ENCODE measurements around the gene PACS1. TPM values are rescaled to one million over a fixed set of nuclear protein-coding genes. Genes with fewer than 3 reads are reported as not detected.

The PACS1 gene
- total RNA-seq, 4 donors from 2014 or later: 17.9 to 37.6 (median 25.4) TPM

GRCh38 chr11:66183494-66184048 lies 113.5 kb downstream of the PACS1 start:
- H3K4me3 ChIP-seq: no peak overlapping the region
- H3K36me3 ChIP-seq: no peaks in the 10 kb centered on the region
- intact Hi-C loops (cut with DNase I): no loop called here
- H3K27me3 ChIP-seq: no peaks in the 10 kb centered on the region
- 65 to 84% methylated on average over 3 of the region's 3 CpGs for WGBS, 2 donors
- H3K9me3 ChIP-seq: no peaks in the 10 kb centered on the region
- DNase-seq: no peak
- H3K27ac ChIP-seq: no peak overlapping the region
- no peak for TF ChIP-seq POLR2A (IDR thresholded peaks at IDR 0.05)
- TF ChIP-seq CTCF (IDR thresholded peaks at IDR 0.05): no peak
- no peaks in the 10 kb centered on the region for H3K4me1 ChIP-seq

- intact Hi-C loops (cut with DNase I): no loop called here
- Histone ChIP-seq H3K27me3 (no peaks in the 10 kb centered on the region), H3K4me1 (no peaks in the 10 kb centered on the region), H3K4me3 (no peak overlapping the region), H3K36me3 (peaks cover 0 to 2% (median 0%) of the 10 kb centered on the region in 3 donors), H3K27ac (no peak overlapping the region), H3K9me3 (no peaks in the 10 kb centered on the region)
- 78 to 94% methylated on average over 4 of the region's 4 CpGs for WGBS, 2 donors
- no peak for DNase-seq
- TF ChIP-seq POLR2A (IDR thresholded peaks at IDR 0.05) (no peak), CTCF (IDR thresholded peaks at IDR 0.05) (no peak)
These were observed 114.7 kb downstream of the PACS1 start for GRCh38 chr11:66184728-66185127.

- Histone ChIP-seq H3K4me1 (peaks cover 0 to 7% (median 0%) of the 10 kb centered on the region in 3 donors), H3K27ac (no peak overlapping the region), H3K9me3 (no peaks in the 10 kb centered on the region), H3K36me3 (peaks cover 0 to 5% (median 0%) of the 10 kb centered on the region in 3 donors), H3K27me3 (no peaks in the 10 kb centered on the region), H3K4me3 (no peak overlapping the region)
- 91 to 97% methylated on average over 6 of the region's 6 CpGs for WGBS, 2 donors
- no peak for DNase-seq
- intact Hi-C loops (cut with DNase I): no loop called here
- TF ChIP-seq CTCF (IDR thresholded peaks at IDR 0.05) (no peak), POLR2A (IDR thresholded peaks at IDR 0.05) (no peak)
These were observed 116.4 kb downstream of the PACS1 start for GRCh38 chr11:66186470-66186869.

- H3K27ac ChIP-seq: no peak overlapping the region
- no peak for DNase-seq
- no peaks in the 10 kb centered on the region for H3K27me3 ChIP-seq
- H3K9me3 ChIP-seq: no peaks in the 10 kb centered on the region
- H3K4me1 ChIP-seq: peaks cover 0 to 17% (median 3%) of the 10 kb centered on the region in 3 donors
- TF ChIP-seq CTCF (IDR thresholded peaks at IDR 0.05) (no peak), POLR2A (IDR thresholded peaks at IDR 0.05) (no peak)
- H3K4me3 ChIP-seq: no peak overlapping the region
- WGBS, 2 donors: 93 to 95% methylated on average over 4 of the region's 4 CpGs
- peaks cover 0 to 7% (median 0%) of the 10 kb centered on the region in 3 donors for H3K36me3 ChIP-seq
- intact Hi-C loops (cut with DNase I): no loop called here
These were observed 117.4 kb downstream of the PACS1 start for GRCh38 chr11:66187453-66187852.

GRCh38 chr11:66188580-66188979 lies 118.5 kb downstream of the PACS1 start:
- H3K36me3 ChIP-seq: peaks cover 0 to 18% (median 0%) of the 10 kb centered on the region in 3 donors
- H3K27ac ChIP-seq: no peak overlapping the region
- 40 to 56% methylated on average over 3 of the region's 3 CpGs for WGBS, 2 donors
- peaks cover 0 to 17% (median 3%) of the 10 kb centered on the region in 3 donors for H3K4me1 ChIP-seq
- H3K9me3 ChIP-seq: no peaks in the 10 kb centered on the region
- H3K27me3 ChIP-seq: no peaks in the 10 kb centered on the region
- no peak for TF ChIP-seq POLR2A (IDR thresholded peaks at IDR 0.05)
- intact Hi-C loops (cut with DNase I): no loop called here
- H3K4me3 ChIP-seq: no peak overlapping the region
- no peak for DNase-seq
